Activated CD4-positive, alpha-beta memory T cell treated with anti-CD3 and anti-CD28 coated beads for 36 hours (primary cell): ENCODE data around the gene RANGRF. TPM values are rescaled to one million over a fixed set of nuclear protein-coding genes. Genes with fewer than 3 reads are reported as not detected.
"Not testable (repeated sequence)": the region's sequence is repeated elsewhere in the genome, so short reads cannot be mapped to it uniquely, and the experiment has no call there.

ENCODE experiments used
- CTCF ChIA-PET: fragments of 350-600 bp; sonication (Branson Sonifier 250); formaldehyde crosslinking; loops from one replicate; lab custom pipeline; 2021; ENCODE audit warnings: antibody characterized with exemption, inconsistent platforms; lab: Charles Lee
- POLR2A ChIA-PET: fragments of 350-600 bp; sonication (Branson Sonifier 250); formaldehyde crosslinking; loops from one replicate; lab custom pipeline; 2021; ENCODE audit warnings: antibody characterized with exemption; lab: Charles Lee
- DNase-seq: peaks from one replicate; pipeline ENCODE4 v3.0.0-alpha.2; 2020
- H3K27ac Mint-ChIP-seq: one replicate; pipeline ENCODE4 v1.8.0; 2021; ENCODE audit warnings: mixed read lengths
- H3K27me3 Mint-ChIP-seq: one replicate; pipeline ENCODE4 v1.8.0; 2021; ENCODE audit warnings: mixed read lengths
- H3K36me3 Mint-ChIP-seq: one replicate; pipeline ENCODE4 v1.8.0; 2021; ENCODE audit warnings: mixed read lengths
- H3K4me1 Mint-ChIP-seq: one replicate; pipeline ENCODE4 v1.8.0; 2021; ENCODE audit warnings: low read depth, mixed read lengths
- H3K4me3 Mint-ChIP-seq: one replicate; pipeline ENCODE4 v1.8.0; 2021; ENCODE audit warnings: mild to moderate bottlenecking, mixed read lengths
- H3K9me3 Mint-ChIP-seq: one replicate; pipeline ENCODE4 v1.8.0; 2021; ENCODE audit warnings: mixed read lengths
- intact Hi-C: fragments of 100-400 bp; cut with micrococcal nuclease; formaldehyde crosslinking; loops from one replicate; pipeline ENCODE4 v1.15.1; 2023
- total RNA-seq, 2 experiments: library from RNA; stranded (reverse); gene quantifications; one replicate each; pipeline ENCODE4 v1.2.3, GENCODE V29; 2021

The RANGRF gene
- total RNA-seq: 10 to 100 TPM; 41.7 to 45.5 TPM

- ChIA-PET POLR2A (interaction anchor here (0.6 to 1.7 kb wide), 7 partner anchors 9 to 115 kb away, joined by 3 to 26 read pairs (median 4); partner anchors contain the start of genes AURKB, CTC1 and PFAS), CTCF (interaction anchor here (1.7 to 2.1 kb wide), 2 partner anchors 12 to 88 kb away, joined by 6 to 9 read pairs; partner anchors contain the start of gene KRABD2)
- H3K4me1 Mint-ChIP-seq: peaks cover 31% of the 10 kb centered on the region
- H3K4me3 Mint-ChIP-seq: peak within 1 kb of the TSS; percentile 93
- H3K36me3 Mint-ChIP-seq: no peaks in the 10 kb centered on the region
- intact Hi-C loops: loop anchor here (1.0 to 2.0 kb wide), 3 partner anchors 39 to 102 kb away; partner anchors contain the start of gene PFAS
- no peaks in the 10 kb centered on the region for H3K27me3 Mint-ChIP-seq
- H3K9me3 Mint-ChIP-seq: no peaks in the 10 kb centered on the region
- H3K27ac Mint-ChIP-seq: peak within 1 kb of the TSS; percentile 95
- peak; percentile 91 for DNase-seq
Observed at GRCh38 chr17:8288336-8289102, at the start of gene RANGRF. Gene RANGRF (plus strand): TSS chr17:8288670. CDS start chr17:8288789, 119 bp downstream.

- DNase-seq: peak; percentile 54
- Mint-ChIP-seq H3K27me3 (no peaks in the 10 kb centered on the region), H3K36me3 (peaks cover 29% of the 10 kb centered on the region), H3K9me3 (no peaks in the 10 kb centered on the region), H3K4me1 (peaks cover 41% of the 10 kb centered on the region), H3K27ac (peak overlapping the region; percentile 69), H3K4me3 (no peak overlapping the region)
- intact Hi-C loops: no loop called here
- POLR2A ChIA-PET: interaction anchor here (0.8 to 7.1 kb wide), 4 partner anchors 19 to 80 kb away, joined by 3 to 134 read pairs (median 6); partner anchors contain the start of gene AURKB
- CTCF ChIA-PET: interaction anchor here (0.8 to 1.6 kb wide), 4 partner anchors 18 to 132 kb away, joined by 3 to 7 read pairs (median 4); partner anchors contain the start of genes KRABD2 and SLC25A35
Observed at GRCh38 chr17:8243827-8244226, 44.6 kb upstream of the RANGRF start.

- Mint-ChIP-seq H3K4me3 (no peak overlapping the region), H3K4me1 (peaks cover 40% of the 10 kb centered on the region), H3K27ac (no peak overlapping the region), H3K9me3 (no peaks in the 10 kb centered on the region), H3K27me3 (no peaks in the 10 kb centered on the region), H3K36me3 (peaks cover 27% of the 10 kb centered on the region)
- intact Hi-C loops: loop anchor here (5.0 kb wide), 2 partner anchors 193 to 402 kb away; partner anchors contain the start of gene NDEL1
- POLR2A ChIA-PET: interaction anchor here (0.9 to 7.1 kb wide), 4 partner anchors 20 to 126 kb away, joined by 3 to 134 read pairs (median 6); partner anchors contain the start of gene AURKB
- DNase-seq: no peak
- CTCF ChIA-PET: interaction anchor here (0.8 to 1.6 kb wide), 4 partner anchors 11 to 131 kb away, joined by 3 to 7 read pairs (median 4); partner anchors contain the start of genes KRABD2 and SLC25A35
Observed at GRCh38 chr17:8244768-8245167, 43.7 kb upstream of the RANGRF start.

GRCh38 chr17:8248751-8249607, 39.5 kb upstream of the RANGRF start, which contains the start of gene PFAS:
Gene PFAS (plus strand): TSS chr17:8249289. CDS start chr17:8253938, 4,649 bp downstream.
- H3K4me3 Mint-ChIP-seq: peak within 1 kb of the TSS; percentile 99
- H3K27ac Mint-ChIP-seq: peak within 1 kb of the TSS; percentile 97
- no peaks in the 10 kb centered on the region for H3K27me3 Mint-ChIP-seq
- H3K4me1 Mint-ChIP-seq: peaks cover 38% of the 10 kb centered on the region
- DNase-seq: peak; percentile 98
- H3K9me3 Mint-ChIP-seq: no peaks in the 10 kb centered on the region
- intact Hi-C loops: loop anchor here (1.0 to 5.0 kb wide), 7 partner anchors 39 to 407 kb away; partner anchors contain the start of genes ALOXE3, NDEL1, RANGRF and SLC25A35
- peaks cover 25% of the 10 kb centered on the region for H3K36me3 Mint-ChIP-seq
- ChIA-PET POLR2A (interaction anchor here (0.5 to 7.1 kb wide), 22 partner anchors 11 to 562 kb away, joined by 3 to 134 read pairs (median 5); partner anchors contain the start of genes AURKB, BORCS6, KRABD2 and RANGRF), CTCF (interaction anchor here (0.7 to 4.2 kb wide), 8 partner anchors 21 to 175 kb away, joined by 3 to 37 read pairs (median 6); no protein-coding TSS in a partner anchor)

- intact Hi-C loops: loop anchor here (1.0 to 5.0 kb wide), 4 partner anchors 38 to 408 kb away; partner anchors contain the start of genes ALOXE3, NDEL1 and RANGRF
- DNase-seq: no peak
- no peaks in the 10 kb centered on the region for H3K9me3 Mint-ChIP-seq
- H3K27ac Mint-ChIP-seq: peak overlapping the region; percentile 97
- H3K4me3 Mint-ChIP-seq: peak overlapping the region; percentile 99
- H3K4me1 Mint-ChIP-seq: peaks cover 32% of the 10 kb centered on the region
- POLR2A ChIA-PET: interaction anchor here (0.8 to 7.1 kb wide), 13 partner anchors 10 to 130 kb away, joined by 3 to 134 read pairs (median 4); partner anchors contain the start of genes RANGRF, SLC25A35 and TMEM107
- H3K27me3 Mint-ChIP-seq: no peaks in the 10 kb centered on the region
- CTCF ChIA-PET: interaction anchor here (1.4 to 4.2 kb wide), 4 partner anchors 28 to 176 kb away, joined by 4 to 37 read pairs (median 6); no protein-coding TSS in a partner anchor
- peaks cover 30% of the 10 kb centered on the region for H3K36me3 Mint-ChIP-seq
Observed at GRCh38 chr17:8249621-8250500, 38.6 kb upstream of the RANGRF start.

GRCh38 chr17:8251411-8251810, 37.1 kb upstream of the RANGRF start:
- H3K4me1 Mint-ChIP-seq: peaks cover 17% of the 10 kb centered on the region
- intact Hi-C loops, H3K27ac Mint-ChIP-seq, DNase-seq, H3K27me3 Mint-ChIP-seq, H3K9me3 Mint-ChIP-seq, H3K4me3 Mint-ChIP-seq: not testable (repeated sequence)
- ChIA-PET CTCF (interaction anchor here (1.1 kb wide), 1 partner anchor 49 kb away, joined by 10 read pairs; no protein-coding TSS in a partner anchor), POLR2A (interaction anchor here (0.7 kb wide), 1 partner anchor 150 kb away, joined by 3 read pairs; no protein-coding TSS in a partner anchor)
- H3K36me3 Mint-ChIP-seq: peaks cover 33% of the 10 kb centered on the region

- Mint-ChIP-seq H3K27ac (no peak overlapping the region), H3K4me3 (no peak overlapping the region), H3K36me3 (peaks cover 43% of the 10 kb centered on the region), H3K4me1 (peaks cover 14% of the 10 kb centered on the region), H3K9me3 (no peaks in the 10 kb centered on the region), H3K27me3 (no peaks in the 10 kb centered on the region)
- intact Hi-C loops: no loop called here
- POLR2A ChIA-PET: no interaction called here
- CTCF ChIA-PET: no interaction called here
- DNase-seq: no peak
Observed at GRCh38 chr17:8253801-8254200, 34.7 kb upstream of the RANGRF start.

GRCh38 chr17:8254881-8255280, 33.6 kb upstream of the RANGRF start:
- intact Hi-C loops: no loop called here
- no peak for DNase-seq
- H3K27ac Mint-ChIP-seq: no peak overlapping the region
- ChIA-PET CTCF (interaction anchor here (0.6 to 1.5 kb wide), 2 partner anchors 10 to 122 kb away, joined by 4 read pairs; no protein-coding TSS in a partner anchor), POLR2A (no interaction called here)
- no peak overlapping the region for H3K4me3 Mint-ChIP-seq
- no peaks in the 10 kb centered on the region for H3K9me3 Mint-ChIP-seq
- peaks cover 9% of the 10 kb centered on the region for H3K4me1 Mint-ChIP-seq
- H3K27me3 Mint-ChIP-seq: no peaks in the 10 kb centered on the region
- H3K36me3 Mint-ChIP-seq: peaks cover 40% of the 10 kb centered on the region

GRCh38 chr17:8255499-8255898, 33.0 kb upstream of the RANGRF start:
- Mint-ChIP-seq H3K4me3 (no peak overlapping the region), H3K36me3 (peaks cover 44% of the 10 kb centered on the region), H3K27ac (no peak overlapping the region), H3K4me1 (peaks cover 3% of the 10 kb centered on the region), H3K27me3 (no peaks in the 10 kb centered on the region), H3K9me3 (no peaks in the 10 kb centered on the region)
- no peak for DNase-seq
- ChIA-PET POLR2A (no interaction called here), CTCF (interaction anchor here (0.6 to 1.5 kb wide), 3 partner anchors 11 to 790 kb away, joined by 3 to 4 read pairs (median 4); no protein-coding TSS in a partner anchor)
- intact Hi-C loops: no loop called here

GRCh38 chr17:8256291-8256690, 32.2 kb upstream of the RANGRF start:
- Mint-ChIP-seq H3K36me3 (peaks cover 51% of the 10 kb centered on the region), H3K27me3 (no peaks in the 10 kb centered on the region), H3K27ac (no peak overlapping the region), H3K9me3 (no peaks in the 10 kb centered on the region), H3K4me3 (no peak overlapping the region), H3K4me1 (no peaks in the 10 kb centered on the region)
- ChIA-PET POLR2A (no interaction called here), CTCF (interaction anchor here (1.5 kb wide), 1 partner anchor 12 kb away, joined by 4 read pairs; no protein-coding TSS in a partner anchor)
- DNase-seq: no peak
- intact Hi-C loops: no loop called here
